Measurements from ENCODE around the gene EIF4EBP3. TPM values are rescaled to one million over a fixed set of nuclear protein-coding genes. Genes with fewer than 3 reads are reported as not detected.

Gene EIF4EBP3
- total RNA-seq, 1 experiment from 2014 or later = 7.7 TPM

- Mint-ChIP-seq H3K36me3 (ENCODE audit: insufficient read depth in 1 of 3, low read depth in 3 of 3) (peaks cover 19 to 60% (median 43%) of the 10 kb centered on the region in 3 experiments; a peak in 6 of 7 replicates), H3K27me3 (ENCODE audit: low read depth) (no peaks in the 10 kb centered on the region), H3K4me1 (peaks cover 23 to 26% of the 10 kb centered on the region in 2 experiments), H3K4me3 (no peak overlapping the region), H3K27ac (no peak overlapping the region), H3K9me3 (no peaks in the 10 kb centered on the region)
- Histone ChIP-seq H4K5ac (ENCODE audit: insufficient read length, low read depth, low read length) (no peak overlapping the region), H2AFZ (ENCODE audit: low read length) (no peak overlapping the region), H3K23ac (ENCODE audit: insufficient read length, low read depth, low read length) (no peak overlapping the region), H3K56ac (ENCODE audit: insufficient read length, low read depth, low read length) (no peak overlapping the region), H3K4me1 (ENCODE audit: insufficient read depth, low read length) (0 out of 2 replicates have a peak, but pooled peaks cover 7% of the 10 kb centered on the region), H4K8ac (replicated peaks; ENCODE audit: insufficient read length, low read depth, low read length) (no peak overlapping the region), H3K18ac (ENCODE audit: insufficient read length, low read depth, low read length) (no peak overlapping the region), H2BK120ac (ENCODE audit: low read depth, low read length, poor library complexity, severe bottlenecking) (no peak overlapping the region), H3T11ph (ENCODE audit: low read length) (no peak overlapping the region), H3K79me1 (ENCODE audit: insufficient read depth, low read depth, low read length, poor library complexity, severe bottlenecking) (no peaks in the 10 kb centered on the region), H3K9me3 (ENCODE audit: control insufficient read depth, low read depth, low read length) (no peaks in the 10 kb centered on the region), H2BK15ac (ENCODE audit: low read depth, low read length) (no peak overlapping the region), H2AK5ac (ENCODE audit: insufficient read length, low read length) (no peak overlapping the region), H4K91ac (ENCODE audit: insufficient read length, low read depth, low read length) (no peak overlapping the region), H3K4me2 (ENCODE audit: insufficient read depth, insufficient read length, low read length) (no peak overlapping the region), H3K9ac (ENCODE audit: extremely low read depth, insufficient read length, low read length) (no peak overlapping the region), H3K4ac (ENCODE audit: low read depth, low read length) (no peak overlapping the region), H4K20me1 (ENCODE audit: control insufficient read depth, insufficient read depth, insufficient read length) (no peaks in the 10 kb centered on the region), H2BK5ac (ENCODE audit: insufficient read length, low read length) (no peak overlapping the region), H2BK20ac (ENCODE audit: low read depth, low read length, poor library complexity, severe bottlenecking) (no peak overlapping the region), H3K27me3 (ENCODE audit: insufficient read depth, low read length) (no peaks in the 10 kb centered on the region), H3K14ac (ENCODE audit: insufficient read depth, low read length) (no peak overlapping the region), H3K27ac (ENCODE audit: insufficient read length, low read depth, low read length) (no peak overlapping the region), H3K79me2 (ENCODE audit: insufficient read depth, low read length) (no peaks in the 10 kb centered on the region), H2BK12ac (ENCODE audit: insufficient read length, low read depth, low read length) (no peak overlapping the region), H3K23me2 (ENCODE audit: insufficient read length, low read depth, low read length, poor library complexity, severe bottlenecking) (peaks cover 7% of the 10 kb centered on the region)
- TF ChIP-seq CTCF (conservative IDR thresholded peaks at IDR 0.05) = no peak
- DNase-seq = no peak
- no CpG with 5 or more reads among the region's 7 CpGs for WGBS (ENCODE audit: extremely low coverage, insufficient read length, low lambda C conversion rate)
Observed at GRCh38 chr5:140544986-140545385, 2.5 kb upstream of the EIF4EBP3 start.
